Thoracic aorta endothelial cell (primary cell): ENCODE results near the gene SCD. TPM values are rescaled to one million over a fixed set of nuclear protein-coding genes. Genes with fewer than 3 reads are reported as not detected.

Experiments used
- small RNA-seq: library from RNA; depleted of rRNA; stranded (forward); fragments of <200 nt; gene quantifications from one replicate; pipeline ENCODE3, GENCODE V24; 2012
- total RNA-seq: library from RNA; depleted of rRNA; stranded (reverse); fragments of >200 nt; gene quantifications from 2 replicates; pipeline ENCODE4 v1.2.3, GENCODE V29; 2012

SCD gene
- total RNA-seq: 220 and 376 TPM in 2 replicates

GRCh38 chr10:100346765-100347567 is at the start of gene SCD:
Gene SCD (plus strand): TSS chr10:100347233. CDS start chr10:100347505, 272 bp downstream.

GRCh38 chr10:100330079-100330478 is 17.0 kb upstream of the SCD start, which contains the start of gene PKD2L1:
Gene PKD2L1 (minus strand): TSS chr10:100330228. CDS start chr10:100330103, 125 bp downstream.

Small RNAs within 50 kb of the gene (small RNA-seq; reads per million reads assigned to genes)
- not detected for gene RF00019

Other genes starting within 250 kb of the SCD start
- 62.2 and 73.3 TPM in 2 replicates for gene ERLIN1, start 161.2 kb upstream of the SCD start, total RNA-seq
- gene CHUK, start 117.6 kb upstream of the SCD start, total RNA-seq: 39.6 and 40.7 TPM in 2 replicates
- gene CWF19L1, start 79.6 kb upstream of the SCD start, total RNA-seq: 45.1 and 54.4 TPM in 2 replicates
- gene BLOC1S2, start 60.6 kb upstream of the SCD start, total RNA-seq: 58.7 and 68.8 TPM in 2 replicates
- not detected in 2 replicates for gene PKD2L1, start 17.0 kb upstream of the SCD start, total RNA-seq
- not detected in 2 replicates for gene WNT8B, start 115.8 kb downstream of the SCD start, total RNA-seq
- gene SEC31B, start 172.6 kb downstream of the SCD start, total RNA-seq: 3.3 and 6.0 TPM in 2 replicates
- gene NDUFB8, start 182.6 kb downstream of the SCD start, total RNA-seq: 133 and 158 TPM in 2 replicates
- gene HIF1AN, start 188.7 kb downstream of the SCD start, total RNA-seq: 10.1 and 13.0 TPM in 2 replicates